SK-N-SH treated with all-trans-retinoic acid at 6 μM for 48 hours (cell line): ENCODE data around the gene SLC6A8.

Experiments
- ATAC-seq: fragments of 200-7000 bp; cut with Tn5 transposase; 3 replicates; pipeline ENCODE4 v1.9.1; 2020; ENCODE audit warnings: mild to moderate bottlenecking, moderate library complexity
- ARNTL ChIP-seq: fragments of 450-650 bp; formaldehyde crosslinking; IDR thresholded peaks from 2 replicates; pipeline ENCODE4 v1.5.0; 2020; ENCODE audit warnings: low read depth, mild to moderate bottlenecking, moderate library complexity, borderline replicate concordance
- BACH2 ChIP-seq: fragments of 250-450 bp; sonication (Bioruptor Pico); IDR thresholded peaks from 2 replicates; pipeline ENCODE4 v1.9.0; 2021; ENCODE audit warnings: mild to moderate bottlenecking, borderline replicate concordance
- CREB5 ChIP-seq: fragments of 250-450 bp; sonication (Bioruptor Pico); IDR thresholded peaks from 2 replicates; pipeline ENCODE4 v1.5.1; 2020; ENCODE audit warnings: low read depth, mild to moderate bottlenecking, moderate library complexity
- CSDC2 ChIP-seq: fragments of 250-450 bp; sonication (Bioruptor Pico); IDR thresholded peaks from 2 replicates; pipeline ENCODE4 v1.5.0; 2020; ENCODE audit warnings: mild to moderate bottlenecking, moderate library complexity
- GLIS3 ChIP-seq: fragments of 250-450 bp; sonication (Bioruptor Pico); IDR thresholded peaks from 2 replicates; pipeline ENCODE4 v1.5.0; 2020; ENCODE audit warnings: mild to moderate bottlenecking, moderate library complexity
- ISL1 ChIP-seq: fragments of 250-450 bp; sonication (Bioruptor Pico); IDR thresholded peaks from 2 replicates; pipeline ENCODE4 v2.1.2; 2022; ENCODE audit warnings: mild to moderate bottlenecking, moderate library complexity
- OSR1 ChIP-seq: fragments of 250-450 bp; sonication (Bioruptor Pico); IDR thresholded peaks from 2 replicates; pipeline ENCODE4 v1.8.0; 2022; ENCODE audit warnings: moderate library complexity, mild to moderate bottlenecking, inconsistent platforms
- POU6F1 ChIP-seq: fragments of 250-450 bp; sonication (Bioruptor Pico); IDR thresholded peaks from 2 replicates; pipeline ENCODE4 v1.8.0; 2021; ENCODE audit warnings: low read depth, mild to moderate bottlenecking, moderate library complexity, borderline replicate concordance
- PPARA ChIP-seq: fragments of 250-450 bp; sonication (Bioruptor Pico); IDR thresholded peaks from 2 replicates; pipeline ENCODE4 v1.5.0; 2020; ENCODE audit warnings: mild to moderate bottlenecking, borderline replicate concordance
- RARB ChIP-seq: fragments of 250-450 bp; sonication (Bioruptor Pico); IDR thresholded peaks from 2 replicates; pipeline ENCODE4 v1.8.0; 2021; ENCODE audit warnings: mild to moderate bottlenecking, moderate library complexity
- SNAI2 ChIP-seq: fragments of 250-450 bp; sonication (Bioruptor Pico); IDR thresholded peaks from 2 replicates; pipeline ENCODE4 v1.5.0; 2020; ENCODE audit warnings: mild to moderate bottlenecking, moderate library complexity
- TCF4 ChIP-seq: fragments of 250-450 bp; sonication (Bioruptor Pico); IDR thresholded peaks from 2 replicates; pipeline ENCODE4 v1.8.0; 2021; ENCODE audit warnings: mild to moderate bottlenecking, moderate library complexity, borderline replicate concordance
- TOX ChIP-seq: fragments of 250-450 bp; sonication (Bioruptor Pico); IDR thresholded peaks from 2 replicates; pipeline ENCODE4 v1.8.0; 2021; ENCODE audit warnings: mild to moderate bottlenecking, moderate library complexity, borderline replicate concordance
- ZC3H10 ChIP-seq: fragments of 250-450 bp; sonication (Bioruptor Pico); IDR thresholded peaks from 2 replicates; pipeline ENCODE4 v1.5.1; 2021; ENCODE audit warnings: mild to moderate bottlenecking, moderate library complexity
- ZFP3 ChIP-seq: fragments of 250-450 bp; sonication (Bioruptor Pico); IDR thresholded peaks from 2 replicates; pipeline ENCODE4 v1.5.0; 2020; ENCODE audit warnings: mild to moderate bottlenecking, moderate library complexity
- ZNF70 ChIP-seq: fragments of 450-650 bp; formaldehyde crosslinking; IDR thresholded peaks from 2 replicates; pipeline ENCODE4 v1.5.0; 2020; ENCODE audit warnings: mild to moderate bottlenecking, moderate library complexity
- ZNF8 ChIP-seq: fragments of 450-650 bp; formaldehyde crosslinking; IDR thresholded peaks from 2 replicates; pipeline ENCODE4 v1.5.0; 2020; ENCODE audit warnings: mild to moderate bottlenecking, moderate library complexity
- TF ChIP-seq, protein P1 (sequence below): fragments of 250-450 bp; sonication (Bioruptor Pico); IDR thresholded peaks from 2 replicates; pipeline ENCODE4 v1.5.1; 2021; ENCODE audit warnings: mild to moderate bottlenecking, moderate library complexity
- TF ChIP-seq, protein P2 (sequence below): fragments of 250-450 bp; sonication (Bioruptor Pico); IDR thresholded peaks from 2 replicates; pipeline ENCODE4 v1.8.0; 2020; ENCODE audit warnings: mild to moderate bottlenecking, moderate library complexity, borderline replicate concordance
- TF ChIP-seq, protein P3 (sequence below): fragments of 250-450 bp; sonication (Bioruptor Pico); IDR thresholded peaks from 2 replicates; pipeline ENCODE4 v1.5.0; 2020; ENCODE audit warnings: mild to moderate bottlenecking, moderate library complexity

Gene SLC6A8

DNA sequence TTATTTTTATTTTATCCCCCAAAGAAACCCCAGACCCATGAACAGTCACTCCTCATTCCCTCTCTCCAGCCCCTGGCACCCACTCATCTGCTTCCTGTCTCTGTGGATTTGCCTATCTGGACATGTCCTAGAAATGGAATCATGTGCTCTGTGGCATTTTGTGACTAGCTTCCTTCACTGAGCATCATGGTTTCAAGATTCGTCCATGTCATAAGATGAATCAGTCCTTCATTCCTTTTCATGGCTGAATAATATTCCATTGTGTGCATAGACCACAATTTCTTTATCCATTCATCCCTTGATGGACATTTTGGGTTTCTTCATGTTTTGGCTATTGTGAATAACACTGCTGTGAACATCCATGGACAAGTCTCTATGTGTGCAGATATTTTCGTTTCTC, 47.1 kb downstream of the SLC6A8 start:
- no peak for ATAC-seq
- no peak for TF ChIP-seq ZFP3 (CRISPR knock-in tag)
- TF ChIP-seq, protein P1, sequence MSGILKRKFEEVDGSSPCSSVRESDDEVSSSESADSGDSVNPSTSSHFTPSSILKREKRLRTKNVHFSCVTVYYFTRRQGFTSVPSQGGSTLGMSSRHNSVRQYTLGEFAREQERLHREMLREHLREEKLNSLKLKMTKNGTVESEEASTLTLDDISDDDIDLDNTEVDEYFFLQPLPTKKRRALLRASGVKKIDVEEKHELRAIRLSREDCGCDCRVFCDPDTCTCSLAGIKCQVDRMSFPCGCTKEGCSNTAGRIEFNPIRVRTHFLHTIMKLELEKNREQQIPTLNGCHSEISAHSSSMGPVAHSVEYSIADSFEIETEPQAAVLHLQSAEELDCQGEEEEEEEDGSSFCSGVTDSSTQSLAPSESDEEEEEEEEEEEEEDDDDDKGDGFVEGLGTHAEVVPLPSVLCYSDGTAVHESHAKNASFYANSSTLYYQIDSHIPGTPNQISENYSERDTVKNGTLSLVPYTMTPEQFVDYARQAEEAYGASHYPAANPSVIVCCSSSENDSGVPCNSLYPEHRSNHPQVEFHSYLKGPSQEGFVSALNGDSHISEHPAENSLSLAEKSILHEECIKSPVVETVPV: no peak
- TF ChIP-seq TCF4 (CRISPR knock-in tag): no peak
- no peak for TF ChIP-seq ZNF70 (CRISPR knock-in tag)
- no peak for TF ChIP-seq TOX
- TF ChIP-seq, protein P2, sequence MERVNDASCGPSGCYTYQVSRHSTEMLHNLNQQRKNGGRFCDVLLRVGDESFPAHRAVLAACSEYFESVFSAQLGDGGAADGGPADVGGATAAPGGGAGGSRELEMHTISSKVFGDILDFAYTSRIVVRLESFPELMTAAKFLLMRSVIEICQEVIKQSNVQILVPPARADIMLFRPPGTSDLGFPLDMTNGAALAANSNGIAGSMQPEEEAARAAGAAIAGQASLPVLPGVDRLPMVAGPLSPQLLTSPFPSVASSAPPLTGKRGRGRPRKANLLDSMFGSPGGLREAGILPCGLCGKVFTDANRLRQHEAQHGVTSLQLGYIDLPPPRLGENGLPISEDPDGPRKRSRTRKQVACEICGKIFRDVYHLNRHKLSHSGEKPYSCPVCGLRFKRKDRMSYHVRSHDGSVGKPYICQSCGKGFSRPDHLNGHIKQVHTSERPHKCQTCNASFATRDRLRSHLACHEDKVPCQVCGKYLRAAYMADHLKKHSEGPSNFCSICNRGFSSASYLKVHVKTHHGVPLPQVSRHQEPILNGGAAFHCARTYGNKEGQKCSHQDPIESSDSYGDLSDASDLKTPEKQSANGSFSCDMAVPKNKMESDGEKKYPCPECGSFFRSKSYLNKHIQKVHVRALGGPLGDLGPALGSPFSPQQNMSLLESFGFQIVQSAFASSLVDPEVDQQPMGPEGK (CRISPR knock-in tag): no peak
- no peak for TF ChIP-seq ZNF8 (CRISPR knock-in tag)
- TF ChIP-seq, protein P3, sequence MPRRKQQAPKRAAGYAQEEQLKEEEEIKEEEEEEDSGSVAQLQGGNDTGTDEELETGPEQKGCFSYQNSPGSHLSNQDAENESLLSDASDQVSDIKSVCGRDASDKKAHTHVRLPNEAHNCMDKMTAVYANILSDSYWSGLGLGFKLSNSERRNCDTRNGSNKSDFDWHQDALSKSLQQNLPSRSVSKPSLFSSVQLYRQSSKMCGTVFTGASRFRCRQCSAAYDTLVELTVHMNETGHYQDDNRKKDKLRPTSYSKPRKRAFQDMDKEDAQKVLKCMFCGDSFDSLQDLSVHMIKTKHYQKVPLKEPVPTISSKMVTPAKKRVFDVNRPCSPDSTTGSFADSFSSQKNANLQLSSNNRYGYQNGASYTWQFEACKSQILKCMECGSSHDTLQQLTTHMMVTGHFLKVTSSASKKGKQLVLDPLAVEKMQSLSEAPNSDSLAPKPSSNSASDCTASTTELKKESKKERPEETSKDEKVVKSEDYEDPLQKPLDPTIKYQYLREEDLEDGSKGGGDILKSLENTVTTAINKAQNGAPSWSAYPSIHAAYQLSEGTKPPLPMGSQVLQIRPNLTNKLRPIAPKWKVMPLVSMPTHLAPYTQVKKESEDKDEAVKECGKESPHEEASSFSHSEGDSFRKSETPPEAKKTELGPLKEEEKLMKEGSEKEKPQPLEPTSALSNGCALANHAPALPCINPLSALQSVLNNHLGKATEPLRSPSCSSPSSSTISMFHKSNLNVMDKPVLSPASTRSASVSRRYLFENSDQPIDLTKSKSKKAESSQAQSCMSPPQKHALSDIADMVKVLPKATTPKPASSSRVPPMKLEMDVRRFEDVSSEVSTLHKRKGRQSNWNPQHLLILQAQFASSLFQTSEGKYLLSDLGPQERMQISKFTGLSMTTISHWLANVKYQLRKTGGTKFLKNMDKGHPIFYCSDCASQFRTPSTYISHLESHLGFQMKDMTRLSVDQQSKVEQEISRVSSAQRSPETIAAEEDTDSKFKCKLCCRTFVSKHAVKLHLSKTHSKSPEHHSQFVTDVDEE (CRISPR knock-in tag): no peak
- no peak for TF ChIP-seq BACH2 (CRISPR knock-in tag)
- TF ChIP-seq RARB: no peak
- no peak for TF ChIP-seq ISL1 (CRISPR knock-in tag)
- no peak for TF ChIP-seq POU6F1 (CRISPR knock-in tag)
- no peak for TF ChIP-seq PPARA (CRISPR knock-in tag)
- TF ChIP-seq, all 23 proteins: peak for 0

- ATAC-seq: no peak
These were observed 47.5 kb downstream of the SLC6A8 start for GRCh38 chrX:153735274-153735673.

More at GRCh38 chrX:153735274-153735673, 47.5 kb downstream of the SLC6A8 start:
- TF ChIP-seq ZC3H10 (CRISPR knock-in tag) (no peak), CSDC2 (CRISPR knock-in tag) (no peak), TOX (no peak), CREB5 (no peak), SNAI2 (no peak), BACH2 (CRISPR knock-in tag) (no peak), ZFP3 (CRISPR knock-in tag) (no peak), ARNTL (no peak), ISL1 (CRISPR knock-in tag) (no peak), ZNF70 (CRISPR knock-in tag) (no peak), OSR1 (CRISPR knock-in tag) (no peak), GLIS3 (CRISPR knock-in tag) (no peak), TCF4 (CRISPR knock-in tag) (no peak)
- TF ChIP-seq, protein P2 (CRISPR knock-in tag): no peak
- TF ChIP-seq, protein P1: no peak
